NCI-H128 (cell line): ENCODE results near the gene NID1.
"Not testable (repeated sequence)": the region's sequence is repeated elsewhere in the genome, so short reads cannot be mapped to it uniquely, and the experiment has no call there.

Experiments
- DNase-seq: peaks from one replicate; lab custom pipeline; 2025; ENCODE audit not compliant: unreplicated experiment; lab: John Stamatoyannopoulos, UW

The NID1 gene

GRCh38 chr1:236033336-236033735 is 31.6 kb downstream of the NID1 start:
- no peak for DNase-seq

- no peak for DNase-seq
Observed at GRCh38 chr1:236030534-236030933, 34.4 kb downstream of the NID1 start.

- DNase-seq: no peak
Observed at GRCh38 chr1:236029428-236029940, 35.4 kb downstream of the NID1 start.

- DNase-seq: no peak
Observed at GRCh38 chr1:236027104-236027503, 37.8 kb downstream of the NID1 start.

GRCh38 chr1:236025836-236026235 is 39.1 kb downstream of the NID1 start:
- DNase-seq: no peak

GRCh38 chr1:236024641-236025040 is 40.2 kb downstream of the NID1 start:
- no peak for DNase-seq

- DNase-seq: no peak
Observed at GRCh38 chr1:236023926-236024565, 40.8 kb downstream of the NID1 start.

GRCh38 chr1:236021424-236022135 is 43.3 kb downstream of the NID1 start:
- no peak for DNase-seq

GRCh38 chr1:236020359-236021219 is 44.3 kb downstream of the NID1 start:
- no peak for DNase-seq

GRCh38 chr1:236018885-236019453 is 45.9 kb downstream of the NID1 start:
- no peak for DNase-seq

GRCh38 chr1:236016782-236017400 is 48.0 kb downstream of the NID1 start:
- no peak for DNase-seq

GRCh38 chr1:236016083-236016482 is 48.8 kb downstream of the NID1 start:
- DNase-seq: no peak

GRCh38 chr1:236015539-236015938 is 49.4 kb downstream of the NID1 start:
- no peak for DNase-seq

- DNase-seq: no peak
Observed at GRCh38 chr1:236013330-236013729, 51.6 kb downstream of the NID1 start.

GRCh38 chr1:236011641-236012040 is 53.2 kb downstream of the NID1 start:
- no peak for DNase-seq

GRCh38 chr1:236010443-236010842 is 54.4 kb downstream of the NID1 start:
- no peak for DNase-seq

- DNase-seq: no peak
Observed at GRCh38 chr1:236009857-236010256, 55.0 kb downstream of the NID1 start.

- DNase-seq: no peak
Observed at GRCh38 chr1:236009191-236009590, 55.7 kb downstream of the NID1 start.

GRCh38 chr1:236007781-236008180 is 57.1 kb downstream of the NID1 start:
- DNase-seq: no peak

GRCh38 chr1:236003058-236003457 is 61.8 kb downstream of the NID1 start:
- not testable (repeated sequence) for DNase-seq

- no peak for DNase-seq
Observed at GRCh38 chr1:236002572-236002971, 62.3 kb downstream of the NID1 start.
